Lower lobe of right lung (tissue), 2 donors: ENCODE measurements around the gene CADM2. TPM values are rescaled to one million over a fixed set of nuclear protein-coding genes. Genes with fewer than 3 reads are reported as not detected.
A peak's percentile ranks its signal among the peaks of the same experiment; 100 is the strongest.

ENCODE experiments used
- ATAC-seq, 2 donors: fragments of 200-7000 bp; cut with Tn5 transposase; one replicate each; pipeline ENCODE4 v1.9.1; 2020 to 2022; ENCODE audit warnings: mild to moderate bottlenecking in 2 of 2, moderate library complexity in 2 of 2
- DNase-seq: peaks from one replicate; pipeline ENCODE4 v3.0.0-alpha.2; 2020
- H3K27ac ChIP-seq: fragments of 200-600 bp; one replicate; pipeline ENCODE4 v1.8.0; 2022
- H3K27me3 ChIP-seq: fragments of 200-600 bp; one replicate; pipeline ENCODE4 v1.8.0; 2022; ENCODE audit warnings: low read depth
- H3K36me3 ChIP-seq: fragments of 200-600 bp; one replicate; pipeline ENCODE4 v1.8.0; 2022; ENCODE audit warnings: mild to moderate bottlenecking
- H3K4me1 ChIP-seq: fragments of 200-600 bp; one replicate; pipeline ENCODE4 v1.8.0; 2022
- H3K4me3 ChIP-seq: fragments of 200-600 bp; one replicate; pipeline ENCODE4 v1.8.0; 2022; ENCODE audit warnings: mild to moderate bottlenecking
- H3K9me3 ChIP-seq: fragments of 200-600 bp; one replicate; pipeline ENCODE4 v1.8.0; 2022
- intact Hi-C: fragments of 100-400 bp; cut with DNase I; formaldehyde crosslinking; loops from one replicate; pipeline ENCODE4 v1.11.0; 2022
- total RNA-seq: library from RNA; stranded (reverse); fragmentation: NEBNext Ultra II Directional; extraction: Animal tissue kit (Norgen Biotek cat#: 25700); gene quantifications from one replicate; pipeline ENCODE4 v1.2.1, GENCODE V29; 2021
- TF ChIP-seq, protein P1 (sequence below): fragments of 200-600 bp; IDR thresholded peaks from one replicate; pipeline ENCODE4 v1.8.0; 2022; ENCODE audit warnings: antibody characterized with exemption, mild to moderate bottlenecking
- donor health status: DM: no; HTN: yes; CAD: no; lungs with severe emphysema.

Gene CADM2
- total RNA-seq, 1 donor from 2014 or later = 0.83 TPM

- Histone ChIP-seq H3K27ac (no peak overlapping the region), H3K36me3 (no peaks in the 10 kb centered on the region), H3K4me1 (no peaks in the 10 kb centered on the region), H3K27me3 (no peaks in the 10 kb centered on the region), H3K9me3 (no peaks in the 10 kb centered on the region), H3K4me3 (no peak overlapping the region)
- ATAC-seq = no peak
- TF ChIP-seq, protein P1, sequence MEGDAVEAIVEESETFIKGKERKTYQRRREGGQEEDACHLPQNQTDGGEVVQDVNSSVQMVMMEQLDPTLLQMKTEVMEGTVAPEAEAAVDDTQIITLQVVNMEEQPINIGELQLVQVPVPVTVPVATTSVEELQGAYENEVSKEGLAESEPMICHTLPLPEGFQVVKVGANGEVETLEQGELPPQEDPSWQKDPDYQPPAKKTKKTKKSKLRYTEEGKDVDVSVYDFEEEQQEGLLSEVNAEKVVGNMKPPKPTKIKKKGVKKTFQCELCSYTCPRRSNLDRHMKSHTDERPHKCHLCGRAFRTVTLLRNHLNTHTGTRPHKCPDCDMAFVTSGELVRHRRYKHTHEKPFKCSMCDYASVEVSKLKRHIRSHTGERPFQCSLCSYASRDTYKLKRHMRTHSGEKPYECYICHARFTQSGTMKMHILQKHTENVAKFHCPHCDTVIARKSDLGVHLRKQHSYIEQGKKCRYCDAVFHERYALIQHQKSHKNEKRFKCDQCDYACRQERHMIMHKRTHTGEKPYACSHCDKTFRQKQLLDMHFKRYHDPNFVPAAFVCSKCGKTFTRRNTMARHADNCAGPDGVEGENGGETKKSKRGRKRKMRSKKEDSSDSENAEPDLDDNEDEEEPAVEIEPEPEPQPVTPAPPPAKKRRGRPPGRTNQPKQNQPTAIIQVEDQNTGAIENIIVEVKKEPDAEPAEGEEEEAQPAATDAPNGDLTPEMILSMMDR = no peak
- intact Hi-C loops = no loop called here
- no peak for DNase-seq
Measured at GRCh38 chr3:85041562-85042055, 82.8 kb downstream of the CADM2 start.

GRCh38 chr3:85050821-85051220, 92.0 kb downstream of the CADM2 start:
- no peaks in the 10 kb centered on the region for H3K27me3 ChIP-seq
- H3K4me1 ChIP-seq = no peaks in the 10 kb centered on the region
- H3K36me3 ChIP-seq = no peaks in the 10 kb centered on the region
- intact Hi-C loops = no loop called here
- H3K9me3 ChIP-seq = no peaks in the 10 kb centered on the region
- no peak overlapping the region for H3K27ac ChIP-seq
- DNase-seq = no peak
- ATAC-seq = no peak
- no peak overlapping the region for H3K4me3 ChIP-seq
- TF ChIP-seq, protein P1 = no peak

- TF ChIP-seq, protein P1 = no peak
- intact Hi-C loops = no loop called here
- Histone ChIP-seq H3K27ac (no peak overlapping the region), H3K4me1 (no peaks in the 10 kb centered on the region), H3K27me3 (no peaks in the 10 kb centered on the region), H3K4me3 (no peak overlapping the region), H3K36me3 (no peaks in the 10 kb centered on the region), H3K9me3 (no peaks in the 10 kb centered on the region)
- no peak for ATAC-seq
- DNase-seq = no peak
Measured at GRCh38 chr3:85051786-85052185, 93.0 kb downstream of the CADM2 start.

DNA sequence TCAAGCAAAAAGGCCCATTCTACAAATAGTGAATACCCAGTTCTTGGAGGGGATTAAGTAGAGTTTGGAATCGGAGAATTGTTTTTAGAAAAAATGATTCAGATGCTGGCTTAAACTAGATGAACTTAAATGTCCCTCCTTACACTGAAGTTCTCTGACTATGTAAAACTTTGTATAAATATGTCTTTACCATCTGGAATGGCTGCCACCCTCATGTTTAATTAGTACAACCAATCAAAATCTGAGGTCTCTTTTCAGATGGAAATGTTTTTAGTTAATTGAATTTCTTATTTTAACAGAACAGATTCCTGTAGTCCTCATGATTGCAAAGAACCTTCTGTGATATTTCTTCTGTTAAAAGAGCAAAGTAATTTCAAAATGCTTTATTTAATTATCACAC, 94.8 kb downstream of the CADM2 start:
- H3K4me1 ChIP-seq = no peaks in the 10 kb centered on the region
- no peak overlapping the region for H3K27ac ChIP-seq
- H3K27me3 ChIP-seq = no peaks in the 10 kb centered on the region
- no peak overlapping the region for H3K4me3 ChIP-seq
- no peaks in the 10 kb centered on the region for H3K9me3 ChIP-seq
- intact Hi-C loops = no loop called here
- DNase-seq = no peak
- TF ChIP-seq, protein P1 = no peak
- no peak for ATAC-seq
- no peaks in the 10 kb centered on the region for H3K36me3 ChIP-seq

DNA sequence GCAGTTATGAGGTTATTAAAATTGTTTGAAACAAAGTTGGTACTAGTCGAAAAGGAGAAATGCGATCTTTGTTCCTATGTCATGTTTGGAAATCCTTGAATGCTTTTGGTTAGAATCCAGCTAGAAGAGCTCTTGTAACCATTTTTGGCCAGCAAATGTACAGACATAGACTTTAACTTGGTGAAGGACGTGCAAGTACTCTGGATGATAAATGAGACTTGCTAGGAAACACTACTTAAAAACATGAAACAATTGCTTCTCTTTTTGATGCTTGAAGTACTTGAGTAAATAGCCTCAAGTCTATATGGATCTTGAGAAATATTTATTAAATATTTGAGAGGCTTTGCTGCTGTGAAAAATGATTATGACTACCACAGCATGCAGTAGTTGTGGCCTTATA, 95.8 kb downstream of the CADM2 start:
- intact Hi-C loops = no loop called here
- no peaks in the 10 kb centered on the region for H3K9me3 ChIP-seq
- TF ChIP-seq, protein P1 = no peak
- ATAC-seq (peak; percentile 57 to 73), DNase-seq (no peak)
- no peaks in the 10 kb centered on the region for H3K4me1 ChIP-seq
- H3K27ac ChIP-seq = no peak overlapping the region
- H3K27me3 ChIP-seq = no peaks in the 10 kb centered on the region
- no peaks in the 10 kb centered on the region for H3K36me3 ChIP-seq
- H3K4me3 ChIP-seq = no peak overlapping the region

GRCh38 chr3:85068911-85069310, 110.1 kb downstream of the CADM2 start:
- no peaks in the 10 kb centered on the region for H3K4me1 ChIP-seq
- TF ChIP-seq, protein P1 = no peak
- intact Hi-C loops = no loop called here
- no peak overlapping the region for H3K27ac ChIP-seq
- no peak overlapping the region for H3K4me3 ChIP-seq
- H3K36me3 ChIP-seq = no peaks in the 10 kb centered on the region
- ATAC-seq = no peak
- H3K27me3 ChIP-seq = no peaks in the 10 kb centered on the region
- H3K9me3 ChIP-seq = no peaks in the 10 kb centered on the region
- DNase-seq = no peak
